H9 (cell line): ENCODE measurements around the gene MTX1. TPM values are rescaled to one million over a fixed set of nuclear protein-coding genes. Genes with fewer than 3 reads are reported as not detected.

Experiments used
- DNase-seq: peaks from one replicate; pipeline ENCODE4 v3.0.0-alpha.2; 2017
- H2AFZ ChIP-seq: one replicate; pipeline ENCODE4 v1.6.1; 2013; ENCODE audit warnings: mild to moderate bottlenecking, low read length, control low read depth, moderate library complexity
- H2AK5ac ChIP-seq: 2 replicates; pipeline ENCODE4 v1.6.1; 2013; ENCODE audit warnings: low read length, control low read depth, mixed read lengths; ENCODE audit not compliant: insufficient read length
- H2BK120ac ChIP-seq: one replicate; pipeline ENCODE4 v1.6.1; 2013; ENCODE audit warnings: low read depth, mild to moderate bottlenecking, low read length, control low read depth, inconsistent platforms; ENCODE audit not compliant: poor library complexity, severe bottlenecking
- H2BK12ac ChIP-seq: 2 replicates; pipeline ENCODE4 v1.6.1; 2013; ENCODE audit warnings: low read length, control low read depth, mixed read lengths, low read depth; ENCODE audit not compliant: insufficient read length
- H2BK15ac ChIP-seq: 2 replicates; pipeline ENCODE4 v1.6.1; 2013; ENCODE audit warnings: low read depth, low read length, control low read depth
- H2BK20ac ChIP-seq: one replicate; pipeline ENCODE4 v1.6.1; 2013; ENCODE audit warnings: low read depth, mild to moderate bottlenecking, low read length, control low read depth, inconsistent platforms; ENCODE audit not compliant: poor library complexity, severe bottlenecking
- H2BK5ac ChIP-seq: 2 replicates; pipeline ENCODE4 v1.6.1; 2013; ENCODE audit warnings: low read length, control low read depth, mixed read lengths; ENCODE audit not compliant: insufficient read length
- H3K14ac ChIP-seq: 2 replicates; pipeline ENCODE4 v1.6.1; 2013; ENCODE audit warnings: low read length, control low read depth; ENCODE audit not compliant: insufficient read depth
- H3K18ac ChIP-seq: 2 replicates; pipeline ENCODE4 v1.6.1; 2013; ENCODE audit warnings: low read depth, mild to moderate bottlenecking, mixed read lengths, low read length, control low read depth; ENCODE audit not compliant: insufficient read length
- H3K23ac ChIP-seq: 2 replicates; pipeline ENCODE4 v1.6.1; 2013; ENCODE audit warnings: low read length, control low read depth, mixed read lengths, low read depth; ENCODE audit not compliant: insufficient read length
- H3K23me2 ChIP-seq: 2 replicates; pipeline ENCODE4 v1.6.1; 2013; ENCODE audit warnings: low read depth, mild to moderate bottlenecking, mixed read lengths, low read length, control low read depth; ENCODE audit not compliant: insufficient read length, poor library complexity, severe bottlenecking
- H3K27ac ChIP-seq: 2 replicates; pipeline ENCODE4 v1.5.1; 2013; ENCODE audit warnings: low read length, control low read depth, mixed read lengths, low read depth; ENCODE audit not compliant: insufficient read length
- H3K27me3 ChIP-seq: 2 replicates; pipeline ENCODE4 v1.6.1; 2013; ENCODE audit warnings: low read length, control low read depth, inconsistent platforms; ENCODE audit not compliant: insufficient read depth
- H3K4ac ChIP-seq: 2 replicates; pipeline ENCODE4 v1.6.1; 2013; ENCODE audit warnings: low read depth, mild to moderate bottlenecking, control low read depth, inconsistent platforms, low read length, moderate library complexity
- H3K4me1 ChIP-seq: 2 replicates; pipeline ENCODE4 v1.6.1; 2013; ENCODE audit warnings: low read length, control low read depth, inconsistent platforms; ENCODE audit not compliant: insufficient read depth
- H3K4me2 ChIP-seq: 2 replicates; pipeline ENCODE4 v1.6.1; 2013; ENCODE audit warnings: low read length, control low read depth, mixed read lengths; ENCODE audit not compliant: insufficient read length, insufficient read depth
- H3K56ac ChIP-seq: 2 replicates; pipeline ENCODE4 v1.6.1; 2013; ENCODE audit warnings: low read depth, mild to moderate bottlenecking, mixed read lengths, low read length, control low read depth; ENCODE audit not compliant: insufficient read length
- H3K79me1 ChIP-seq: 2 replicates; pipeline ENCODE4 v1.6.1; 2013; ENCODE audit warnings: low read depth, mild to moderate bottlenecking, moderate library complexity, low read length, control low read depth, inconsistent platforms; ENCODE audit not compliant: insufficient read depth, poor library complexity, severe bottlenecking
- H3K79me2 ChIP-seq: 2 replicates; pipeline ENCODE4 v1.6.1; 2013; ENCODE audit warnings: low read length, control low read depth, inconsistent platforms; ENCODE audit not compliant: insufficient read depth
- H3K9ac ChIP-seq: 2 replicates; pipeline ENCODE4 v1.6.1; 2013; ENCODE audit warnings: low read length, control low read depth, mixed read lengths; ENCODE audit not compliant: insufficient read length; ENCODE audit errors: extremely low read depth
- H3K9me3 ChIP-seq: one replicate; pipeline ENCODE4 v1.6.1; 2013; ENCODE audit warnings: low read depth, low read length, inconsistent platforms; ENCODE audit not compliant: control insufficient read depth
- H3T11ph ChIP-seq: one replicate; pipeline ENCODE4 v1.6.1; 2013; ENCODE audit warnings: mild to moderate bottlenecking, low read length, control low read depth, inconsistent platforms
- H4K20me1 ChIP-seq: one replicate; pipeline ENCODE4 v1.6.1; 2013; ENCODE audit not compliant: control insufficient read depth, insufficient read length, insufficient read depth
- H4K5ac ChIP-seq: 2 replicates; pipeline ENCODE4 v1.6.1; 2013; ENCODE audit warnings: low read depth, mild to moderate bottlenecking, mixed read lengths, low read length, control low read depth; ENCODE audit not compliant: insufficient read length
- H4K8ac ChIP-seq: replicated peaks from 2 replicates; pipeline ENCODE4 v1.6.1; 2013; ENCODE audit warnings: low read length, control low read depth, mixed read lengths, low read depth; ENCODE audit not compliant: insufficient read length
- H4K91ac ChIP-seq: 2 replicates; pipeline ENCODE4 v1.6.1; 2013; ENCODE audit warnings: low read depth, mild to moderate bottlenecking, moderate library complexity, mixed read lengths, low read length, control low read depth; ENCODE audit not compliant: insufficient read length
- H3K27ac Mint-ChIP-seq, 3 experiments: 2 replicates in 2 of 3; 3 replicates in 1 of 3; pipeline ENCODE4 v1.8.0; 2020 to 2021; ENCODE audit warnings: mixed read lengths in 3 of 3, mild to moderate bottlenecking in 1 of 3, moderate library complexity in 1 of 3
- H3K27me3 Mint-ChIP-seq: 2 replicates; pipeline ENCODE4 v1.8.0; 2021; ENCODE audit warnings: low read depth, mild to moderate bottlenecking, moderate library complexity, mixed read lengths
- H3K36me3 Mint-ChIP-seq, 3 experiments: 2 replicates in 2 of 3; 3 replicates in 1 of 3; pipeline ENCODE4 v1.8.0; 2020 to 2021; ENCODE audit warnings: low read depth in 3 of 3, mixed read lengths in 3 of 3; ENCODE audit not compliant: insufficient read depth in 1 of 3
- H3K4me1 Mint-ChIP-seq, 2 experiments: 2 replicates each; pipeline ENCODE4 v1.8.0; 2020; ENCODE audit warnings: mixed read lengths in 2 of 2
- H3K4me3 Mint-ChIP-seq, 2 experiments: 2 replicates in 1 of 2; 3 replicates in 1 of 2; pipeline ENCODE4 v1.8.0; 2020 to 2021; ENCODE audit warnings: mild to moderate bottlenecking in 2 of 2, mixed read lengths in 2 of 2, moderate library complexity in 1 of 2
- H3K9me3 Mint-ChIP-seq, 2 experiments: 2 replicates in 1 of 2; 3 replicates in 1 of 2; pipeline ENCODE4 v1.8.0; 2020; ENCODE audit warnings: mild to moderate bottlenecking in 2 of 2, mixed read lengths in 2 of 2, moderate library complexity in 1 of 2
- CTCF ChIP-seq: fragments of 200-600 bp; sonication (generic); conservative IDR thresholded peaks from 3 replicates; pipeline ENCODE4 v1.8.0; 2021; ENCODE audit warnings: antibody characterized with exemption, mild to moderate bottlenecking
- WGBS: extraction: QIAGEN DNeasy Blood & Tissue Kit; methylation state at CpG from one replicate; pipeline ENCODE4 v1.1.7; 2013; ENCODE audit warnings: missing lambda C conversion rate, low lambda C conversion rate, mixed read lengths; ENCODE audit not compliant: insufficient read length; ENCODE audit errors: extremely low coverage; 5-methylcytosine and 5-hydroxymethylcytosine counted together
- total RNA-seq: library from RNA; stranded (reverse); gene quantifications from 2 replicates; pipeline ENCODE4 v1.2.1, GENCODE V29; 2021

MTX1 gene
- total RNA-seq, 1 experiment from 2014 or later = 45.0 TPM

DNA sequence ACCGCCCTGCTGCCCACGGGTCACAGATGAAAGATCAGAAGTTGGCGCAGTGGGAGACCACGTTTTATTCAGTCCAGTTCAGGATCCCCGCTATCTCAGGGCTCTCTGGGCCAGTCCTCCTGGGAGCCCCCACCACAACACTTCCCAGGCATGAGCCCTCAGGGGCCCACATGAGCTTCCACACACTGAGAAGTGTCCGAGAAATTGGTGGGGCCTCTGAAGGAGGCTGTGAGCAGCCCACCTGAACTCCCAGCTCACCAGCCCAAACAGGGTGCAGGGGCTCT lies 22.8 kb upstream of the MTX1 start:
- Histone ChIP-seq H3T11ph (no peak overlapping the region), H2BK12ac (no peak overlapping the region), H2BK15ac (no peak overlapping the region), H4K5ac (no peak overlapping the region), H3K9ac (no peak overlapping the region), H2AK5ac (no peak overlapping the region), H3K79me2 (no peaks in the 10 kb centered on the region), H3K79me1 (no peaks in the 10 kb centered on the region), H3K23me2 (no peaks in the 10 kb centered on the region), H3K4me2 (no peak overlapping the region), H2BK5ac (no peak overlapping the region), H3K23ac (no peak overlapping the region), H3K27me3 (no peaks in the 10 kb centered on the region), H2BK20ac (no peak overlapping the region), H4K91ac (no peak overlapping the region), H3K56ac (no peak overlapping the region), H3K27ac (no peak overlapping the region), H2AFZ (no peak overlapping the region), H3K18ac (no peak overlapping the region), H3K9me3 (no peaks in the 10 kb centered on the region), H4K20me1 (no peaks in the 10 kb centered on the region), H2BK120ac (no peak overlapping the region), H4K8ac (no peak overlapping the region), H3K14ac (no peak overlapping the region), H3K4ac (no peak overlapping the region), H3K4me1 (peaks cover 3% of the 10 kb centered on the region)
- Mint-ChIP-seq H3K27me3 (peaks cover 1% of the 10 kb centered on the region; the same call in 1 of the 2 replicates), H3K27ac (peak overlapping the region in 2 of 3 experiments; percentile 3 to 55; a peak in 3 of 7 replicates), H3K36me3 (peaks cover 12 to 33% (median 28%) of the 10 kb centered on the region in 3 experiments; a peak in 6 of 7 replicates), H3K4me3 (no peak overlapping the region), H3K9me3 (peaks cover 0 to 2% of the 10 kb centered on the region in 2 experiments; a peak in 1 of 5 replicates), H3K4me1 (peaks cover 17 to 31% of the 10 kb centered on the region in 2 experiments)
- TF ChIP-seq CTCF = no peak
- DNase-seq = no peak
- WGBS = no CpG with 5 or more reads among the region's 6 CpGs
